ENCODE results near the gene ATP5MG. TPM values are rescaled to one million over a fixed set of nuclear protein-coding genes. Genes with fewer than 3 reads are reported as not detected.
A peak's percentile ranks its signal among the peaks of the same experiment; 100 is the strongest.

The ATP5MG gene
- total and polyA plus RNA-seq, 2 of the 8 experiments (the other 6 are each of a cell fraction or from before 2014, with no cell fraction given) = 237 to 464 TPM

- Histone ChIP-seq H4K5ac (ENCODE audit: insufficient read length, low read depth, low read length) (peak within 1 kb of the TSS; percentile 91), H2BK5ac (ENCODE audit: low read depth, low read length) (peak within 1 kb of the TSS; percentile 90), H3K4me1 (replicated peaks in 1 of 4; ENCODE audit: control insufficient read depth in 3 of 4, insufficient read depth in 4 of 4, low read length in 3 of 4) (peaks cover 0 to 18% (median 4%) of the 10 kb centered on the region in 4 experiments; a peak in 6 of 7 replicates), H3K9ac (replicated peaks in 1 of 4; ENCODE audit: extremely low read depth in 1 of 4, low read depth in 3 of 4, low read length in 3 of 4) (peak within 1 kb of the TSS; percentile 66 to 94 (median 76)), H4K8ac (ENCODE audit: extremely low read depth, insufficient read depth, low read length) (peak within 1 kb of the TSS; percentile 88), H3K14ac (ENCODE audit: insufficient read length) (no peak within 1 kb of the TSS), H3K36me3 (ENCODE audit: control insufficient read depth in 2 of 4, insufficient read depth in 4 of 4, low read length in 3 of 4) (peaks cover 0 to 3% (median 0%) of the 10 kb centered on the region in 4 experiments; a peak in 1 of 8 replicates), H3K79me2 (ENCODE audit: control insufficient read depth in 1 of 2, insufficient read depth in 2 of 2, low read length in 2 of 2) (peaks cover 23 to 45% of the 10 kb centered on the region in 2 experiments), H4K91ac (replicated peaks; ENCODE audit: insufficient read length, low read length) (peak within 1 kb of the TSS; percentile 67), H2AK5ac (ENCODE audit: low read depth, low read length) (no peak within 1 kb of the TSS; the same call in 1 of the 2 replicates), H3K79me1 (ENCODE audit: low read depth, low read length) (no peaks in the 10 kb centered on the region; the same call in 1 of the 2 replicates), H3K23me2 (ENCODE audit: low read depth, low read length) (peaks cover 23% of the 10 kb centered on the region), H3K18ac (ENCODE audit: extremely low read depth, low read length) (peak within 1 kb of the TSS; percentile 84), H3K27me3 (replicated peaks in 1 of 4; ENCODE audit: control insufficient read depth in 3 of 4, extremely low read depth in 1 of 4, insufficient read depth in 3 of 4, low read length in 3 of 4) (no peaks in the 10 kb centered on the region), H3K4me3 (ENCODE audit: extremely low read depth in 1 of 4, insufficient read depth in 2 of 4, low read depth in 3 of 4, low read length in 4 of 4) (peak within 1 kb of the TSS; percentile 69 to 91 (median 83)), H2BK12ac (ENCODE audit: low read depth, low read length) (no peak within 1 kb of the TSS), H3K4ac (replicated peaks; ENCODE audit: insufficient read length, low read depth, low read length) (peak within 1 kb of the TSS; percentile 16), H3K9me3 (ENCODE audit: insufficient read depth in 2 of 2, low read depth in 1 of 2, low read length in 1 of 2) (no peaks in the 10 kb centered on the region), H2BK15ac (ENCODE audit: low read length) (peak within 1 kb of the TSS; percentile 66; the same call in 1 of the 2 replicates), H4K20me1 (replicated peaks in 1 of 2; ENCODE audit: control insufficient read depth in 1 of 2, insufficient read depth in 2 of 2, low read length in 2 of 2) (peaks cover 21 to 23% of the 10 kb centered on the region in 2 experiments), H2BK120ac (replicated peaks; ENCODE audit: low read depth, low read length) (peak within 1 kb of the TSS; percentile 4), H3K23ac (ENCODE audit: insufficient read length) (no peak within 1 kb of the TSS), H2AFZ (ENCODE audit: low read length) (peak within 1 kb of the TSS; percentile 11; the same call in 1 of the 2 replicates), H3K4me2 (ENCODE audit: insufficient read depth in 1 of 2, low read depth in 2 of 2, low read length in 2 of 2) (peak within 1 kb of the TSS; percentile 85 to 100), H3K56ac (replicated peaks; ENCODE audit: insufficient read length, low read depth, low read length) (peak within 1 kb of the TSS; percentile 18), H3K27ac (ENCODE audit: low read depth, low read length) (peak within 1 kb of the TSS; percentile 65), H2BK20ac (ENCODE audit: low read length) (no peak within 1 kb of the TSS)
- ChIA-PET POLR2A (ENCODE audit: partially characterized antibody) (interaction anchor here (0.7 to 2.9 kb wide), 22 partner anchors 8 to 354 kb away, joined by 3 to 16 read pairs (median 5); partner anchors contain the start of genes ATP5MG, DDX6 and UBE4A), CTCF (ENCODE audit: partially characterized antibody) (interaction anchor here (1.0 to 1.4 kb wide), 2 partner anchors 34 to 52 kb away, joined by 3 to 4 read pairs; no protein-coding TSS in a partner anchor)
- WGBS, 2 experiments (ENCODE audit: extremely low coverage in 1 of 2, insufficient coverage in 1 of 2, insufficient read length in 1 of 2, insufficient replicate concordance in 2 of 2, low coverage in 1 of 2, low lambda C conversion rate in 2 of 2, missing lambda C conversion rate in 1 of 2) = 0% methylated on average over 20 of the region's 83 CpGs; no CpG with 5 or more reads in 1 of the 2 experiments
- peak; percentile 89 to 100 for DNase-seq (ENCODE audit: low read depth in 1 of 2, low spot score in 2 of 2)
- FAIRE-seq = no peak
- no peak for TF ChIP-seq GTF2F1 (IDR thresholded peaks at IDR 0.05; ENCODE audit: borderline replicate concordance, low read depth, low read length)
- TF ChIP-seq HDAC2 (IDR thresholded peaks at IDR 0.05; ENCODE audit: borderline replicate concordance in 1 of 2, low read depth in 2 of 2, low read length in 2 of 2) = no peak
- no peak for TF ChIP-seq TEAD4 (IDR thresholded peaks at IDR 0.05; ENCODE audit: low read depth, low read length)
- no peak for TF ChIP-seq RFX5 (IDR thresholded peaks at IDR 0.05; ENCODE audit: borderline replicate concordance, low read depth, low read length)
- TF ChIP-seq KDM1A (IDR thresholded peaks at IDR 0.05; ENCODE audit: borderline replicate concordance, low read length) = no peak
- TF ChIP-seq SIX5 (IDR thresholded peaks at IDR 0.05; ENCODE audit: low read depth, low read length) = no peak
- TF ChIP-seq USF2 (IDR thresholded peaks at IDR 0.05; ENCODE audit: low read length) = no peak
Measured at GRCh38 chr11:118435893-118436624, 34.7 kb downstream of the ATP5MG start, which contains the start of gene KMT2A. Gene KMT2A (plus strand): TSS chr11:118436492. CDS start chr11:118436513, 21 bp downstream.
